Measurements from ENCODE around the gene CNTF. TPM values are rescaled to one million over a fixed set of nuclear protein-coding genes. Genes with fewer than 3 reads are reported as not detected.

CNTF gene, protein sequence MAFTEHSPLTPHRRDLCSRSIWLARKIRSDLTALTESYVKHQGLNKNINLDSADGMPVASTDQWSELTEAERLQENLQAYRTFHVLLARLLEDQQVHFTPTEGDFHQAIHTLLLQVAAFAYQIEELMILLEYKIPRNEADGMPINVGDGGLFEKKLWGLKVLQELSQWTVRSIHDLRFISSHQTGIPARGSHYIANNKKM
- 0.71 TPM in 1 of 2 replicates, not detected in the other for total RNA-seq

DNA sequence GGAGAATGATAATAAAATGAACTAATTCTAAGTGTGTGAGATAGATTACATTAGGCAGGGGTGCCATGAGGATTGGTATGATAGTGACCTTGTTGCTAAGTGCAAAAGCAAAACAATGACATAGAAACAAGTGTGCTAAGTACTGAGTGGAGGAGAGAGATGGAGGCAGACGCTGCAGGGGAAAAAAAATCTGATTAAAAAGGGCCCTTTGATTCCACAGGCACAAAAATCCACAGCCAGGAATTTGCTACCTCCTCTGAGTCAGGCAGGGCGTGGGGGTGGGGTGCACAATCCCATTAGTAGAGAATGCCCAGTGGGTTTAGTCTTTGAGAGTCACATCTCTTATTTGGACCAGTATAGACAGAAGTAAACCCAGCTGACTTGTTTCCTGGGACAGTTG, at the start of gene CNTF:
Gene CNTF, plus strand, starts transcription at position 322 of the 400 bp plus-strand sequence. CDS start 88 bp downstream, outside the sequence.

DNA sequence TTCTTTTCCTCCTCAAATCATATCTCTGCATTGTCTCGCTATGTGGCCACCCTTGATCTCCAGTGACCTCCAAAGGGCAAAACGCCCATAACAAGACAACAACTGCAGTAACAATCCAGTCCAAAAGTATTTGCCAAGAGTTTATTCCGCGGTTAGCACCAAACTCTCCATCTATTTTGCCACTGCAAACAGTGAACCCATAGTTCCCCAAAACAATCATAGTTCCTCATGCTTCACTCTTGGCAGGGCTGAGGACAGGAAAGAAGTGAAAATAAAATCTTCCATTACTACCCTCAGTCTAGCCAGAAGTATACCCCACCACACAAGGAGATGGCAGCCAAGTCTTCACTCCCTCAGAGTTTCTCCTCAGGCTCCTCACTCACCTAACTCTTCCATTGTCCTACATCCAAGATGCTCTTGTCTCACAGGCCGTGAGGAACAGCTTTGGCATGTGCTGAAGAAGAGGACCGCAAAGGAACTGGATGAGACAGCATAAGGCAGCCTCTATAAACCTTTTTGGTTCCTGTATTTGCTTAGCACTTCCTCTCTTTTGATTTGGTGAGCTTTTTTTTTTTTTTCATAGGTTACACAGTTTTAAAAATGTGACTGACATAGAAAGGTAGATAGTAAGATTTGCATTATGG, 47.0 kb upstream of the CNTF start, which contains the start of gene LPXN:
Gene LPXN, minus strand, starts transcription at position 480 of the 644 bp plus-strand sequence. Its CDS starts 84 bp downstream, at position 396.

DNA sequence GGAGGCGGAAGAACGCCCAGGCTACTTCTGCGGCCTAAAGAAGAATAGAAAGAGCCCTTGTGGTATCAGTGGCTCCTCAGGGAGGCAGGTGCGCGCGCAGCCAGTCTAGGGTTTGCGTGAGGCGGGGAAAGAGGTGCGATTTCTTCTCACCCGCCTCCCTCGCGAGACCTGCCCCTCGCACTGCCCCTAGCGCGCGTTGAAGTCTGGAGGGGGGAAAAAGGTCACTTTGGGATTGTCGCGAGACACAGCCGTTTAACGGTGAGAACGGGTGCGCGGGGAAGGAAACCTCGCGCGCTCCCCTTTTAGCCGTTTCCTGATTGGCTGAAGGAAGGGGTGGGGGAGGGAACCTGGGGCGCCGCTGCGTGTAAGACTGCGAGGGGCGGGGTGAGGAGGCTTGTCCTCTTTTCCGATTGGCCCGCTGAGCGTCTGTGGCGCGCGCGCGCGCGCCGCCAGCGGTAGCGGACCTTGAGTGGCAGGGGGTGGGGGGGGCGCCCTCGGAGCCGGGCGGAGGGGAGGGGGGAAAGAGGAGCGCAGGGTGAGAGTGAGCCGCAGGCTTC, 43.8 kb upstream of the CNTF start, which contains the start of gene ZFP91:
Gene ZFP91, plus strand, starts transcription at position 429 of the 557 bp plus-strand sequence. CDS start 219 bp downstream, outside the sequence.

Other genes with a start within 250 kb of the CNTF start
- gene OR5B3, start 215.8 kb upstream of the CNTF start, total RNA-seq: not detected in 2 replicates
- not detected in 2 replicates for gene OR5B2, start 194.5 kb upstream of the CNTF start, total RNA-seq
- gene OR5B12, start 180.4 kb upstream of the CNTF start, total RNA-seq: not detected in 2 replicates
- gene OR5B21, start 114.6 kb upstream of the CNTF start, total RNA-seq: not detected in 2 replicates
- 11.0 and 15.1 TPM in 2 replicates for gene LPXN, start 46.8 kb upstream of the CNTF start, total RNA-seq
- 29.7 and 40.9 TPM in 2 replicates for gene ZFP91, start 43.6 kb upstream of the CNTF start, total RNA-seq
- gene GLYAT, start 109.3 kb downstream of the CNTF start, total RNA-seq: not detected in 2 replicates
- gene GLYATL2, start 222.0 kb downstream of the CNTF start, total RNA-seq: 0.18 TPM in 1 of 2 replicates, not detected in the other